T-helper 1 cell (primary cell): Measurements from ENCODE around the gene PHTF1.

Experiments
- DNase-seq, 5 donors: peaks; one replicate each; pipeline ENCODE4 v3.0.0-alpha.2; 2012 to 2020

PHTF1 gene

GRCh38 chr1:113663165-113663951 is 95.9 kb downstream of the PHTF1 start:
- no peak for DNase-seq

GRCh38 chr1:113662101-113662500 is 97.2 kb downstream of the PHTF1 start:
- no peak for DNase-seq

GRCh38 chr1:113660088-113660487 is 99.2 kb downstream of the PHTF1 start:
- no peak for DNase-seq

- DNase-seq: no peak
Observed at GRCh38 chr1:113659556-113659955, 99.7 kb downstream of the PHTF1 start.

DNA sequence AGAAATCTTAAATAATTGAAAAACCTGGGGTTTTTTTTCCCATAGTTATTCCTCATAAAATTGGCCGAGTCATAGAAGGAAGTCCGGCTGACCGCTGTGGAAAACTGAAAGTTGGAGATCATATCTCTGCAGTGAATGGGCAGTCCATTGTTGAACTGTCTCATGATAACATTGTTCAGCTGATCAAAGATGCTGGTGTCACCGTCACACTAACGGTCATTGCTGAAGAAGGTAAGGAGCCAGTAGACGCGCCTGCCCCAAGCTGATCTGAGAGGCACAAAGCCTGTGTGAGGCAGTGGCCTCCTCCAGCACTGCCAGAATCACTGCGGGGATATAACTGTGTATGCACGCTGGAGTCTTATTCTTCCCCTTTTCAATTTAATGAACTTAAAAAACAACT is 100.3 kb downstream of the PHTF1 start:
- DNase-seq: no peak

DNA sequence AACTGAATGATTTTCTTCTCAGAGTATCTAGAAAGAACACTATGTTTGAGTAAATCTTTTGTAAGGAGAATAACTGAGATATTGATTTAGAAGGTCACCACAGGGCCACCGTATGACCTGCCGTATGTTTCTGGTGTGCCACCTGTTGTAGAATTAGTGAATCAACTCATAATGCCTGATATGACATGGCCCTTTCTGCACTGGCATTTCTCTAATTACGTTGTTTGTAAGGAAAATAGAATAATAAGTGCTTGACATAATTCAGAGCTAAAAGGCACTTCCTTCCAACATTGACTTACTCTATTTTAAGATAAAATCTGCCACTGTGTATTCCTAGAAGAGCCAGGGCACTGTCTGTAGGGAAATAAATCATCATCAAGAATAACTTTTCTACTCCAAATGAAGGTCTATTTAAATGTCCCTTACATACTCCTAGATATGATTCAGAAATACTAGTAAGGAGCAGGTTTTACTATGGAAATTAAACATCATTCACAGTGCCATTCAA is 101.7 kb downstream of the PHTF1 start:
- no peak for DNase-seq

GRCh38 chr1:113657126-113657525 is 102.2 kb downstream of the PHTF1 start:
- DNase-seq: no peak

DNA sequence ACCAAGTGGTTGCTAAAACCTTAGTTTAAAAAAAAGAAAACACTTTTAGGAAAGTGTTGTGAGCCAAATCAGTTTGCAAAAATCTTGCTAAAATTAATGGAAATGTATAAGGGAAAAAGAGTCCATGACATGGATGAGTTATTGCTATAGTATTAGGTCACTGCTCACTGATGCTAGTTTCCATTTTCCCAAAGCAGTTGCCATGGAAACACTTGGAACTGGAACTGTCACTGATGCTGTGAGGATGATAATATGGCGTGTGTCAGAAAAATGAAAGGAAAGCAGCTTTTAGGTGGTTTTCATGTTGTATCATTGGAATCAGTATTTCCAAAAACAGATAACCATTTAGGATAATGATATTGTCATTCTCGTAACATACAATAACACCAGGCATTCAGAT is 104.4 kb downstream of the PHTF1 start:
- no peak for DNase-seq

- DNase-seq: no peak
Observed at GRCh38 chr1:113653741-113654140, 105.5 kb downstream of the PHTF1 start.

DNA sequence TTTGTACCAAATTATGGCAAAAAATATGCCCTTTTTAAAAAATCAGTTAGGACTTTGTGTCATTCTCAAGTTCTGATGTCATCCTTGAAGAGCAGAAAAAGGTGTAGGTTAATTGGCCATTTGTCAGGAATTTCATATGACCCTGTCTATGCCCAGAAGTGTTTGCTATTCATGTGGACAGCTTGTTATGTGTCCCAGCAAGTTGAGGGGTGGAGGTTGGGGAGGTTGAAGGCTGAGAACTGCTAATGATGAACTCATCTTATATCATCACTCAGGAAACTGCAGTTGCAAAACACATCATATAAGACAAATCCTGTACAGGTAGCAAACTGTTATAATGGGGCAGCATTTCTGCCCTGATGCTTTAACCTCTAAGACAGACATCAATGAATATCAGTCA is 106.5 kb downstream of the PHTF1 start:
- DNase-seq: no peak

DNA sequence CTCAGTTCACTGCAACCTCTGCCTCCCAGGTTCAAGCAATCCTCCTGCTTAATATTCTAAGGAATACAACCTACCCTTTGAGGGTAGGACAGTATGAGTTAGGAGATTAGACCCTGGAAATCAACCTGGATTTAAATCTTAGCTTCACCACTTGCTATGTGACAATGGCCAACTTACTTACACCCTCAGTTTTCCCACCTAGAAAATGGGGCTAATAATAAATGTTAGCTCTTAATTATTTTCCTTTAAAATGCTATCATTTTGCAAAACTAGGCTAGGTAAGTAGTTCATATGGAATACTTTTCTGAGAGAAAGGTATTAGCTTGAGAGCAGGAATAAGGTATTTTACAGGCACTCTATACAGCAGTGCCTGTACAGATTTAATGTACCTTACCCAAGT is 110.8 kb downstream of the PHTF1 start:
- no peak for DNase-seq

DNA sequence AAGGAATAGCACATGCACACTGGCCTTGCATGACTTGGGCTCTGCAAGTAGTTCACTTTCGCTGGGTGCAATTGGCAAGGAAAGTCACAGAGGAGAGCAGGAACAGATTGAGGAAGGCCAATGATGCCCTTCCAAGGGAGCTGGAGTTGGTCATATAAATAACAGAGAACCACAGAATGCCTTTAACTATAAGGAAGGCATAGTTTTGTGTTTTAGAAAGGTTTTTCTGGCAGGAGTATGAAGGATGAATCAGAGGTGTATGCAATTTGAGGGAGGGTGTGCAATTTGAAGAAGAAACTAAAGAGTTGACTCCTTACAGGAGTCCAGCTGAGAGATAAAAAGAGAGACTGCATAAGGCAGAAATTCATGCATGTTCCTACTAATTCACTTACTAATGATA is 112.1 kb downstream of the PHTF1 start:
- DNase-seq: no peak
